HEK293T (cell line): Measurements from ENCODE around the gene FAM81A.
"Not testable (repeated sequence)": the region's sequence is repeated elsewhere in the genome, so short reads cannot be mapped to it uniquely, and the experiment has no call there.

ENCODE experiments used
- CTCF ChIA-PET: fragments of 350-600 bp; formaldehyde crosslinking; extraction: SDS; loops from one replicate; lab custom pipeline; 2021; ENCODE audit warnings: antibody characterized with exemption, inconsistent platforms; lab: Yijun Ruan, JAX
- POLR2A ChIA-PET: fragments of 350-600 bp; formaldehyde crosslinking; extraction: SDS; loops from one replicate; lab custom pipeline; 2020; ENCODE audit warnings: antibody characterized with exemption, inconsistent platforms; lab: Yijun Ruan, JAX
- DNase-seq: peaks from one replicate; pipeline ENCODE4 v3.0.0; 2012; ENCODE audit warnings: mixed read lengths; ENCODE audit errors: extremely low spot score
- ARNT ChIP-seq: fragments of 450-650 bp; IDR thresholded peaks from 2 replicates; pipeline ENCODE4 v1.6.1; 2017; ENCODE audit warnings: mild to moderate bottlenecking
- BHLHE40 ChIP-seq: fragments of 450-650 bp; IDR thresholded peaks from 2 replicates; pipeline ENCODE4 v1.6.1; 2016; ENCODE audit warnings: mild to moderate bottlenecking, moderate library complexity, borderline replicate concordance
- CTBP1 ChIP-seq: fragments of 450-650 bp; IDR thresholded peaks from 2 replicates; pipeline ENCODE4 v1.6.1; 2016; ENCODE audit warnings: borderline replicate concordance
- ELF4 ChIP-seq: fragments of 450-650 bp; IDR thresholded peaks from 2 replicates; pipeline ENCODE4 v1.6.1; 2017; ENCODE audit warnings: antibody characterized with exemption
- FOXA1 ChIP-seq: fragments of 450-650 bp; IDR thresholded peaks from 2 replicates; pipeline ENCODE4 v1.6.1; 2016; ENCODE audit warnings: mild to moderate bottlenecking
- FOXK2 ChIP-seq: fragments of 450-650 bp; IDR thresholded peaks from 2 replicates; pipeline ENCODE4 v1.6.1; 2016; ENCODE audit warnings: mild to moderate bottlenecking
- FOXM1 ChIP-seq: fragments of 450-650 bp; IDR thresholded peaks from 2 replicates; pipeline ENCODE4 v1.6.1; 2017; ENCODE audit warnings: mild to moderate bottlenecking, borderline replicate concordance
- HDGF ChIP-seq: fragments of 450-650 bp; IDR thresholded peaks from 2 replicates; pipeline ENCODE4 v1.6.1; 2017; ENCODE audit warnings: antibody characterized with exemption, borderline replicate concordance
- L3MBTL2 ChIP-seq: fragments of 450-650 bp; conservative IDR thresholded peaks from 2 replicates; pipeline ENCODE4 v1.6.1; 2016; ENCODE audit warnings: mild to moderate bottlenecking
- LEF1 ChIP-seq: fragments of 450-650 bp; IDR thresholded peaks from 2 replicates; pipeline ENCODE4 v1.6.1; 2017; ENCODE audit warnings: mild to moderate bottlenecking, borderline replicate concordance
- NFRKB ChIP-seq: fragments of 450-650 bp; IDR thresholded peaks from 2 replicates; pipeline ENCODE4 v1.6.1; 2016; ENCODE audit warnings: mild to moderate bottlenecking, moderate library complexity
- SP1 ChIP-seq: fragments of 450-650 bp; IDR thresholded peaks from 2 replicates; pipeline ENCODE4 v1.6.1; 2017
- SUZ12 ChIP-seq: fragments of 450-650 bp; IDR thresholded peaks from 2 replicates; pipeline ENCODE4 v1.6.1; 2016; ENCODE audit warnings: mild to moderate bottlenecking
- TARDBP ChIP-seq: fragments of 450-650 bp; IDR thresholded peaks from 2 replicates; pipeline ENCODE4 v1.6.1; 2016
- ZNF384 ChIP-seq: fragments of 450-650 bp; IDR thresholded peaks from 2 replicates; pipeline ENCODE4 v1.6.1; 2016
- TF ChIP-seq, protein P1 (sequence below): fragments of 450-650 bp; IDR thresholded peaks from 2 replicates; pipeline ENCODE4 v1.6.1; 2016

The FAM81A gene

DNA sequence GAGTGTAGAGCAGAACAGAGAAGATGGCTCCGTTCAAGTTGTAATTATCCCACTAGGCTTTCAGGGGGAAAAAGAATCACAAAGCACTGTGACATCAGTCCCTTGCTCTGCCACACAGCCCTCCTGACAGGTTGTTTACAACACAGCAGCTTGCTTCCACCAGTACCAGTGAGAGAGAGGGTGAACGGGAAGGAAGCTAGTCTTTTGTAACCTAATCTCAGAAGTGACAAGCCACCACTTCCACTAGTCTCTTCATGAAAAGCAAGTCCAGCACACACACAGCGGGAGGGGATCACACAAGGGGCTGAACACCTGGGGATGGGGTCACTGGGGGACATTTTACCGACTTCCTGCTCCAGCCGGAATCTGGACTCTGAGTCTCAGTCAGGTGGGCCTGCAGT, 86.3 kb downstream of the FAM81A start:
- no peak for DNase-seq
- CTCF ChIA-PET: interaction anchor here (0.9 kb wide), 1 partner anchor 9 kb away, joined by 4 read pairs; no protein-coding TSS in a partner anchor
- POLR2A ChIA-PET: no interaction called here

DNA sequence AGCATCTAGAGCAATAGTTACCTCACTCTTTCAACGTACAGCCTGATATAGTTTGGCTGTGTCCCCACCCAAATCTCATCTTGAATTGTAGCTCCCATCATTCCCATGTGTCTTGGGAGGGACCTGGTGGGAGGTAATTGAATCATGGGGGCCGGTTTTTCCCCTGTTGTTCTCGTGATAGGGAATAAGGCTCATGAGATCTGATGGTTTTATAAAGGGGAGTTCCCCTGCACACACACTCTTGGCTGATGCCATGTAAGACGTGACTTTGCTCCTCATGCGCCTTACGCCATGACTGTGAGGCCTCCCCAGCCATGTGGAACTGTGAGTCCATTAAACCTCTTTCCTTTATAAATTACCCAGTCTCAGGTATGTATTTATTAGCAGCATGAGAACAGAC, 88.5 kb downstream of the FAM81A start:
- CTCF ChIA-PET, POLR2A ChIA-PET, DNase-seq: not testable (repeated sequence)

More for the DNA sequence above, 86.3 kb downstream of the FAM81A start:
- TF ChIP-seq TARDBP: no peak
- TF ChIP-seq, protein P1, sequence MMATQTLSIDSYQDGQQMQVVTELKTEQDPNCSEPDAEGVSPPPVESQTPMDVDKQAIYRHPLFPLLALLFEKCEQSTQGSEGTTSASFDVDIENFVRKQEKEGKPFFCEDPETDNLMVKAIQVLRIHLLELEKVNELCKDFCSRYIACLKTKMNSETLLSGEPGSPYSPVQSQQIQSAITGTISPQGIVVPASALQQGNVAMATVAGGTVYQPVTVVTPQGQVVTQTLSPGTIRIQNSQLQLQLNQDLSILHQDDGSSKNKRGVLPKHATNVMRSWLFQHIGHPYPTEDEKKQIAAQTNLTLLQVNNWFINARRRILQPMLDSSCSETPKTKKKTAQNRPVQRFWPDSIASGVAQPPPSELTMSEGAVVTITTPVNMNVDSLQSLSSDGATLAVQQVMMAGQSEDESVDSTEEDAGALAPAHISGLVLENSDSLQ: no peak
- no peak for TF ChIP-seq HDGF
- no peak for TF ChIP-seq LEF1
- TF ChIP-seq FOXM1: no peak
- no peak for TF ChIP-seq NFRKB
- TF ChIP-seq FOXK2: no peak
- TF ChIP-seq FOXA1: no peak
- TF ChIP-seq SUZ12: no peak
- no peak for TF ChIP-seq BHLHE40
- no peak for TF ChIP-seq ELF4

DNA sequence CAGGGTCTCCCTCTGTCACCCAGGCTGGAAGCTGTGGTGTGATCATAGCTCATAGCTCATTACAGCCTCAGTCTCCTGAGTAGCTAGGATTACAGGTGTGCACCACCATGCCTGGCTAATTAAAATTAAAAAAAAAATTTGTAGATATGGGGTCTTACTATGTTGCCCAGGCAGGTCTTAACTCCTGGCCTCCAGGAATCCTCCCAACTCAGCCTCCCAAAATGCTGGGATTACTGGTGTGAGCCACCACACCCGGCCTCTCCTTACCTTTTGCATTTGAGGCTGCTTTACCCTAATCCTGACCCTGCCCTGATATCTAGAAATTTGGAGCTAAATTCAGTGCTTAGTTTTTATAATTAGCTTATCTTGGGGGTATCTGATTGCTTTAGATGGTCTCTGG, 90.4 kb downstream of the FAM81A start:
- TF ChIP-seq FOXM1 (no peak), ARNT (no peak), L3MBTL2 (no peak), LEF1 (no peak), HDGF (no peak), ZNF384 (no peak)
- CTCF ChIA-PET: interaction anchor here (0.6 to 1.2 kb wide), 11 partner anchors 13 to 970 kb away, joined by 3 to 6 read pairs (median 4); partner anchors contain the start of gene GCNT3
- DNase-seq: no peak
- POLR2A ChIA-PET: interaction anchor here (1.2 to 1.5 kb wide), 2 partner anchors 13 to 129 kb away, joined by 3 to 6 read pairs; partner anchors contain the start of gene GTF2A2

GRCh38 chr15:59528961-59529402, 91.0 kb downstream of the FAM81A start:
- DNase-seq: peak; percentile 73
- CTCF ChIA-PET: interaction anchor here (0.6 to 1.2 kb wide), 14 partner anchors 14 to 971 kb away, joined by 3 to 6 read pairs (median 4); partner anchors contain the start of gene GCNT3
- TF ChIP-seq L3MBTL2: peak; percentile 23; the same call in 1 of the 2 replicates
- no peak for TF ChIP-seq FOXK2

GRCh38 chr15:59531066-59531675, 93.2 kb downstream of the FAM81A start:
- DNase-seq: no peak

More at GRCh38 chr15:59528961-59529402, 91.0 kb downstream of the FAM81A start:
- POLR2A ChIA-PET: interaction anchor here (1.2 to 1.5 kb wide), 2 partner anchors 14 to 129 kb away, joined by 3 to 6 read pairs; partner anchors contain the start of gene GTF2A2

GRCh38 chr15:59532770-59533379, 94.9 kb downstream of the FAM81A start:
- POLR2A ChIA-PET: interaction anchor here (0.6 kb wide), 1 partner anchor 100 kb away, joined by 3 read pairs; no protein-coding TSS in a partner anchor
- DNase-seq: peak; percentile 31
- CTCF ChIA-PET: interaction anchor here (0.6 to 1.6 kb wide), 11 partner anchors 9 to 1015 kb away, joined by 3 to 6 read pairs (median 4); no protein-coding TSS in a partner anchor
- TF ChIP-seq SUZ12 (no peak), ELF4 (no peak)

More at GRCh38 chr15:59531066-59531675, 93.2 kb downstream of the FAM81A start:
- ChIA-PET CTCF (no interaction called here), POLR2A (no interaction called here)
- TF ChIP-seq L3MBTL2 (no peak), SUZ12 (no peak), TARDBP (no peak), HDGF (no peak), FOXA1 (no peak)

DNA sequence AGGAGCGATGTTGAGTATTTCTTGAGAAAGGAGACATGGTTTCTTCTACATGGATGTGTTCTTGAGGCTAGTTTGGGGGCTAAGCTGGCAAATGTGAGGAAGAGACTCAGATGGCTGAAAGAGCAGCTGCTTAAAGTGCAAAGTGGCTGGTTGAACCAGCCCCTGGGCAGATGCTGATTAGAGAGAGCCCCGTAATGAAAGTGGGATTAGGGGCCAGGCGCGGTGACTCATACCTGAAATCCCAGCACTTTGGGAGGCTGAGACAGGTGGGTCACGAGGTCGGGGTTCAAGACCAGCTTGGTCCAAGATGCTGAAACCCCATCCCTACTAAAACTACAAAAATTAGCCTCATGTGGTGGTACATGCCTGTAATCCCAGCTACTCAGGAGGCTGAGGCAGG, 98.6 kb downstream of the FAM81A start:
- DNase-seq: no peak
- CTCF ChIA-PET: no interaction called here

More for the DNA sequence above, 98.6 kb downstream of the FAM81A start:
- POLR2A ChIA-PET: interaction anchor here (1.2 kb wide), 1 partner anchor 121 kb away, joined by 4 read pairs; the partner anchor contains the start of gene GTF2A2
- TF ChIP-seq HDGF: no peak
- TF ChIP-seq, protein P1: no peak
- TF ChIP-seq SUZ12: no peak
- TF ChIP-seq CTBP1: no peak
- TF ChIP-seq FOXM1: no peak
- no peak for TF ChIP-seq FOXA1
- no peak for TF ChIP-seq TARDBP
- TF ChIP-seq BHLHE40: no peak
- TF ChIP-seq SP1: no peak
- TF ChIP-seq NFRKB: no peak
- no peak for TF ChIP-seq ZNF384
- no peak for TF ChIP-seq FOXK2
- no peak for TF ChIP-seq ARNT
- no peak for TF ChIP-seq LEF1
- no peak for TF ChIP-seq L3MBTL2
- no peak for TF ChIP-seq ELF4
